Mesendoderm (in vitro differentiated cells): ENCODE data around the gene CPB1.

ENCODE experiments used
- DNase-seq: peaks from one replicate; pipeline ENCODE4 v3.0.0; 2013
- H2AK5ac ChIP-seq: 2 replicates; pipeline ENCODE4 v1.6.1; 2013; ENCODE audit warnings: low read length, inconsistent platforms
- H2BK120ac ChIP-seq: 2 replicates; pipeline ENCODE4 v1.6.1; 2013; ENCODE audit warnings: low read depth, mild to moderate bottlenecking, low read length, moderate library complexity, mixed read lengths
- H2BK15ac ChIP-seq: replicated peaks from 2 replicates; pipeline ENCODE4 v1.6.1; 2013; ENCODE audit warnings: low read depth, mild to moderate bottlenecking, moderate library complexity
- H2BK5ac ChIP-seq: 2 replicates; pipeline ENCODE4 v1.6.1; 2013; ENCODE audit warnings: low read length, inconsistent platforms
- H3K18ac ChIP-seq: 2 replicates; pipeline ENCODE4 v1.6.1; 2013; ENCODE audit warnings: mild to moderate bottlenecking, low read length, mixed read lengths
- H3K23ac ChIP-seq: one replicate; pipeline ENCODE4 v1.6.1; 2013; ENCODE audit warnings: low read length
- H3K27ac ChIP-seq: 2 replicates; pipeline ENCODE4 v1.5.1; 2013; ENCODE audit warnings: low read depth, mild to moderate bottlenecking, inconsistent platforms, low read length, moderate library complexity
- H3K27me3 ChIP-seq: 2 replicates; pipeline ENCODE4 v1.6.1; 2013; ENCODE audit warnings: low read length, control low read depth, mild to moderate bottlenecking, inconsistent platforms; ENCODE audit not compliant: insufficient read depth, poor library complexity
- H3K36me3 ChIP-seq: 2 replicates; pipeline ENCODE4 v1.6.1; 2013; ENCODE audit warnings: low read length, inconsistent platforms; ENCODE audit not compliant: control insufficient read depth, insufficient read depth
- H3K4ac ChIP-seq: one replicate; pipeline ENCODE4 v1.6.1; 2013; ENCODE audit warnings: low read depth, mild to moderate bottlenecking, low read length, moderate library complexity
- H3K4me1 ChIP-seq: 2 replicates; pipeline ENCODE4 v1.6.1; 2013; ENCODE audit warnings: low read depth, low read length, inconsistent platforms; ENCODE audit not compliant: control insufficient read depth
- H3K4me2 ChIP-seq: 2 replicates; pipeline ENCODE4 v1.6.1; 2013; ENCODE audit warnings: low read length
- H3K4me3 ChIP-seq: 2 replicates; pipeline ENCODE4 v1.5.1; 2013; ENCODE audit warnings: mild to moderate bottlenecking, low read length
- H3K56ac ChIP-seq: one replicate; pipeline ENCODE4 v1.6.1; 2013; ENCODE audit warnings: low read length
- H3K79me1 ChIP-seq: 2 replicates; pipeline ENCODE4 v1.6.1; 2013; ENCODE audit warnings: low read length, inconsistent platforms
- H3K79me2 ChIP-seq: 2 replicates; pipeline ENCODE4 v1.6.1; 2013; ENCODE audit warnings: mild to moderate bottlenecking, low read length; ENCODE audit not compliant: control insufficient read depth, insufficient read depth
- H3K9ac ChIP-seq: 2 replicates; pipeline ENCODE4 v1.6.1; 2013; ENCODE audit warnings: low read length, inconsistent platforms
- H4K5ac ChIP-seq: one replicate; pipeline ENCODE4 v1.6.1; 2013; ENCODE audit warnings: low read length
- H4K8ac ChIP-seq: one replicate; pipeline ENCODE4 v1.6.1; 2013; ENCODE audit warnings: low read depth, mild to moderate bottlenecking, control low read depth, low read length, moderate library complexity
- WGBS: extraction: QIAGEN DNeasy Blood & Tissue Kit; methylation state at CpG from one replicate; pipeline ENCODE4 v1.1.7; 2013; ENCODE audit warnings: low lambda C conversion rate, missing lambda C conversion rate; ENCODE audit not compliant: insufficient coverage; ENCODE audit errors: extremely low coverage; 5-methylcytosine and 5-hydroxymethylcytosine counted together

CPB1 gene

GRCh38 chr3:148790370-148790769 lies 37.2 kb upstream of the CPB1 start:
- Histone ChIP-seq H3K79me2 (no peaks in the 10 kb centered on the region), H3K4me3 (no peak overlapping the region), H3K4me2 (no peak overlapping the region), H3K9ac (no peak overlapping the region), H4K5ac (no peak overlapping the region), H3K4me1 (no peaks in the 10 kb centered on the region), H3K4ac (no peak overlapping the region), H3K27ac (no peak overlapping the region), H3K56ac (no peak overlapping the region), H3K23ac (no peak overlapping the region), H2AK5ac (no peak overlapping the region), H2BK120ac (no peak overlapping the region), H3K36me3 (no peaks in the 10 kb centered on the region), H2BK5ac (no peak overlapping the region), H4K8ac (no peak overlapping the region), H2BK15ac (no peak overlapping the region), H3K27me3 (no peaks in the 10 kb centered on the region), H3K79me1 (no peaks in the 10 kb centered on the region), H3K18ac (no peak overlapping the region)
- DNase-seq = no peak
- no CpG with 5 or more reads among the region's 2 CpGs for WGBS

DNA sequence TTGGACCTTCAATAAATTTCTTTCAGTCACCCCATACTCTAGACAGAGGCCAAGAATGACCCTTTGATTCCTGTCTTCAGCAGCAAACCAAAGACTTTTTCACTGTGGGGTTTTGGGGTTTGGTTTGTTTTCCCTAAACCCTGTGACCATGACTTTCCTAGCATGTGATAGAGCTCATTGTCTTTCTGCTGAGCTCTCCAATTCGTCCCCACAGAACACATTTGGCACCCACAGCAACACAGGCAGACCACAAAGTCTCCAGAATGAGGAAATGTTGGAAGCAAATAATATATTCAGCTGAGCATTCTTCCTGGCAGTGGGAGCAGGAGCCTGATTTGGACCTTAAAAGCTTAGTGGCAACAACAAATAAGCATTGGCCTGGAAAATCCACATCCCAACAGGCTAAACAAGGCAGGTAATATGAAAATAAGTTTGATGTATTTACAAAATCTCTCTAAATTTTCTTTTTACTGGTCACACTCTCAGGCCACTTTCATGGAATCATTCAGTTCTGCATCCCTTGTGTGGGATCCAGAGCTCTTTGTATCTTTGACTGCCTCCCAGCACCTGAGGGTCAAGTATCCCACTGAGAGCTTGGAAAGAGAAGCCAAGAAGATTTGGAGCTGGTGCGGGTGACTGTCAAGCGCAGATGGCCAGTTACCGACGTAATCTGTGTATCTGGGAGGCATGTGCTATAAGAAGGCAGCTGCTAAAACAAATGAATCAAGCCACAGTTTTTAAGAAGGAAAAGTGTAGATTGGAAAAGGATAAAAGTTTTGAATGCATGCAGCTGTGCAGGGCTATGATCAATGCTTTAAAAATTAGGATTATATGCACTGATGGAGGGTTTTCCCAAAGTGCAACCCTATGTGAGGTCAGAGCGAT lies 36.5 kb upstream of the CPB1 start:
- H3K4me3 ChIP-seq = no peak overlapping the region
- H2AK5ac ChIP-seq = no peak overlapping the region
- no peak overlapping the region for H2BK15ac ChIP-seq
- H4K5ac ChIP-seq = no peak overlapping the region
- no peaks in the 10 kb centered on the region for H3K36me3 ChIP-seq
- H3K18ac ChIP-seq = no peak overlapping the region
- H3K79me1 ChIP-seq = no peaks in the 10 kb centered on the region
- DNase-seq = no peak
- H3K4me1 ChIP-seq = no peaks in the 10 kb centered on the region
- H3K4ac ChIP-seq = no peak overlapping the region
- H3K4me2 ChIP-seq = no peak overlapping the region
- no peak overlapping the region for H2BK120ac ChIP-seq
- no peaks in the 10 kb centered on the region for H3K27me3 ChIP-seq
- H3K56ac ChIP-seq = no peak overlapping the region
- no CpG with 5 or more reads among the region's 6 CpGs for WGBS
- H2BK5ac ChIP-seq = no peak overlapping the region
- no peak overlapping the region for H3K9ac ChIP-seq
- no peak overlapping the region for H3K23ac ChIP-seq
- no peak overlapping the region for H3K27ac ChIP-seq
- H3K79me2 ChIP-seq = no peaks in the 10 kb centered on the region
- H4K8ac ChIP-seq = no peak overlapping the region

DNA sequence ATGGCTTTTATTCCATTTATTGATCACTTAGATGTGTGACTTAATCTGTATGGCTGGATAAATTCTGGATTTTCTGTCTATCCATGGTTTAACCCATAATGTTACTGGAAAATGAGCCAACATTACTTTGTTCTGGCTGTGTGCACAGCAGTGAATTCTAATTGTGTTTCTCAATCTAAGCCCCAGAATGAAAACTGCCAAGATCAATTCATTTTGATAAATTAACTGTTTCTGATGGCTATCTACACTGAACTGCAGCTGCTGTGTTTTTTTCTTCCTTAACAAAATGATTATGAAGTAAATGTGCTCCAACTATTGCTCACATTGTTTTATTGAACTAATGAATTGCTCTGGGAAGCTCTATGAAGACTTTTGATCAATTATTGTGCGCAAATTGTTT lies 35.7 kb upstream of the CPB1 start:
- no peak overlapping the region for H2BK15ac ChIP-seq
- no peak for DNase-seq
- H3K79me1 ChIP-seq = no peaks in the 10 kb centered on the region
- H3K79me2 ChIP-seq = no peaks in the 10 kb centered on the region
- H2BK120ac ChIP-seq = no peak overlapping the region
- no peak overlapping the region for H3K18ac ChIP-seq
- no peak overlapping the region for H4K5ac ChIP-seq
- H3K4me3 ChIP-seq = no peak overlapping the region
- no peaks in the 10 kb centered on the region for H3K27me3 ChIP-seq
- no peak overlapping the region for H2BK5ac ChIP-seq
- no peak overlapping the region for H3K9ac ChIP-seq
- no peak overlapping the region for H2AK5ac ChIP-seq
- no peak overlapping the region for H3K4me2 ChIP-seq
- H4K8ac ChIP-seq = no peak overlapping the region
- no peaks in the 10 kb centered on the region for H3K4me1 ChIP-seq
- WGBS = no CpG with 5 or more reads among the region's 1 CpG
- no peak overlapping the region for H3K23ac ChIP-seq
- H3K27ac ChIP-seq = no peak overlapping the region
- H3K36me3 ChIP-seq = no peaks in the 10 kb centered on the region
- no peak overlapping the region for H3K4ac ChIP-seq
- H3K56ac ChIP-seq = no peak overlapping the region

GRCh38 chr3:148792516-148792915 lies 35.1 kb upstream of the CPB1 start:
- no peak for DNase-seq
- no peak overlapping the region for H2BK5ac ChIP-seq
- no peak overlapping the region for H2AK5ac ChIP-seq
- H3K27ac ChIP-seq = no peak overlapping the region
- no peaks in the 10 kb centered on the region for H3K79me1 ChIP-seq
- no CpG with 5 or more reads among the region's 1 CpG for WGBS
- H4K5ac ChIP-seq = no peak overlapping the region
- no peak overlapping the region for H4K8ac ChIP-seq
- H3K4me2 ChIP-seq = no peak overlapping the region
- H3K4me1 ChIP-seq = no peaks in the 10 kb centered on the region
- no peak overlapping the region for H3K9ac ChIP-seq
- no peak overlapping the region for H3K4ac ChIP-seq
- no peak overlapping the region for H3K18ac ChIP-seq
- no peak overlapping the region for H2BK120ac ChIP-seq
- no peaks in the 10 kb centered on the region for H3K27me3 ChIP-seq
- no peak overlapping the region for H3K23ac ChIP-seq
- no peaks in the 10 kb centered on the region for H3K79me2 ChIP-seq
- no peak overlapping the region for H3K56ac ChIP-seq
- no peaks in the 10 kb centered on the region for H3K36me3 ChIP-seq
- no peak overlapping the region for H3K4me3 ChIP-seq
- H2BK15ac ChIP-seq = no peak overlapping the region

DNA sequence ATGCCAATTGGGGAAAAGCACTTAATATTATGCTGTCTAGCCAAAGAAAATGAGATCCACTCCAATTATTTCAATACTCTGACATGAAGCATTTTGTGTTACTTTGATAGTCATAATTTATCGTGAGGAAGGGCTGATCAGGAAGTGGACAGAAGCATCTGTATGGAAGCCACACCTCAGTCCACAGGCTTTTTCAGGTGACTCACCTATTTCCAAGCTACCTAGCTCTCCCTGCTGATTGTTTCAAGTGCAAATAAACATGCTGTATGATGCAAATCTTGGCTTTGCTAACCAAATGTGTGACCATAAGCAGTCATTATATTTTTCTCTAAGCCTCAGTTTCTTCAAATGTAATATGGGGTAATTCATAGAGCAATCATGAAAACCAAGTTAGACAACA lies 30.8 kb upstream of the CPB1 start:
- no peak overlapping the region for H2AK5ac ChIP-seq
- no peak overlapping the region for H3K18ac ChIP-seq
- H3K4me1 ChIP-seq = no peaks in the 10 kb centered on the region
- H3K36me3 ChIP-seq = no peaks in the 10 kb centered on the region
- no peak overlapping the region for H4K5ac ChIP-seq
- no peak for DNase-seq
- H2BK15ac ChIP-seq = no peak overlapping the region
- H3K27me3 ChIP-seq = no peaks in the 10 kb centered on the region
- WGBS = no CpG with 5 or more reads among the region's 1 CpG
- no peak overlapping the region for H3K4me2 ChIP-seq
- H3K27ac ChIP-seq = no peak overlapping the region
- no peak overlapping the region for H3K4me3 ChIP-seq
- no peaks in the 10 kb centered on the region for H3K79me1 ChIP-seq
- H3K79me2 ChIP-seq = no peaks in the 10 kb centered on the region
- H4K8ac ChIP-seq = no peak overlapping the region
- no peak overlapping the region for H2BK120ac ChIP-seq
- no peak overlapping the region for H3K23ac ChIP-seq
- no peak overlapping the region for H3K9ac ChIP-seq
- no peak overlapping the region for H3K56ac ChIP-seq
- no peak overlapping the region for H3K4ac ChIP-seq
- no peak overlapping the region for H2BK5ac ChIP-seq

- Histone ChIP-seq H3K18ac (no peak overlapping the region), H3K4ac (no peak overlapping the region), H2BK120ac (no peak overlapping the region), H3K27me3 (no peaks in the 10 kb centered on the region), H3K36me3 (no peaks in the 10 kb centered on the region), H2BK5ac (no peak overlapping the region), H3K23ac (no peak overlapping the region), H2BK15ac (no peak overlapping the region), H4K5ac (no peak overlapping the region), H3K79me1 (no peaks in the 10 kb centered on the region), H3K4me3 (no peak overlapping the region), H3K4me1 (no peaks in the 10 kb centered on the region), H3K9ac (no peak overlapping the region), H2AK5ac (no peak overlapping the region), H3K79me2 (no peaks in the 10 kb centered on the region), H3K56ac (no peak overlapping the region), H3K27ac (no peak overlapping the region), H3K4me2 (no peak overlapping the region), H4K8ac (no peak overlapping the region)
- no CpG with 5 or more reads among the region's 2 CpGs for WGBS
- no peak for DNase-seq
These were observed 29.8 kb upstream of the CPB1 start for GRCh38 chr3:148797795-148798194.
